ENCODE measurements around the gene SELENOV.

DNA sequence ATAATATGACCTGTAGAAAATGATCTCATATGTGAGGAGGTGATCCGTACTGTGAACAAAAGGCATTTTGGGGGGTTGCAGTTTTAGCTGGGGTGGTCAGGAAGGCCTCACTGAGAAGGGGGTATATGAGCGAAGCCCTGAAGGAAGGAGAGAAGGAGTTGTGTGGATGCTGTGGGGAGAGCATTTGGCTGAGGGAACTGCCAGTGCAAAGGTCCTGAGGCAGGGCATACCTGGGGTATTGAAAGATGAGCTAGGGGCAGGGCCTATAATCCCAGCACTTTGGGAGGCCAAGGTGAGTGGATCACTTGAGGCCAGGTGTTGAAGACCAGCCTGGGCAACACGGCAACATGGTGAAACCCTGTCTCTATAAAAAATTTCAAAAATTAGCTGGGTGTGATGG lies 2.5 kb downstream of the SELENOV start:
- TF ChIP-seq POLR2AphosphoS5 (IDR thresholded peaks at IDR 0.05) (no peak), POLR2A (IDR thresholded peaks at IDR 0.05) (no peak), CTCF (IDR thresholded peaks at IDR 0.05) (no peak)
